ENCODE results near the gene PTPRG.
A peak's percentile ranks its signal among the peaks of the same experiment; 100 is the strongest.

The PTPRG gene

GRCh38 chr3:62225051-62225450, 663.7 kb downstream of the PTPRG start:
- DNase-seq = no peak

- no peak for DNase-seq
Measured at GRCh38 chr3:62226601-62227339, 665.4 kb downstream of the PTPRG start.

GRCh38 chr3:62228467-62228866, 667.1 kb downstream of the PTPRG start:
- DNase-seq = no peak

DNA sequence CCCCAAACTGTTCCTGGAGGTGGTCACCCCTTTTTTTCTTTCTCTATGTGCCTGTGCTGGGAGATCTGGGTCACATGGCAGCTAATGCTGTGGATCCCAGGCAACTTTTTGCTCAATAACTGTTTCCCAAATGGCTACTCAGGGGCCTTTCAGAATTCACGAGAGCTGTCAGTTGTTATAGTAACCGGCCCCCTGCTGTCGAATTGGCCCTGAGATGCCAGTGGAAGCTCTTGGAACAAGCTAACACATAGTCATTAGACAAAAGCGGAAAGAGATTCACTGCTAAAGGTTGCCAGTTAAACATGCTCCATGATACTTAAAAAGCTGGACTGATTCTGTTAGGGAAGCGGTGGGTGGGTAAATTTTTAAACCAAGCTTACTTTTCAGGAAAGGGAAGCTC, 667.8 kb downstream of the PTPRG start:
- no peak for DNase-seq

- DNase-seq = peak; percentile 10
Measured at GRCh38 chr3:62229908-62230307, 668.5 kb downstream of the PTPRG start.

- DNase-seq = no peak
Measured at GRCh38 chr3:62233065-62233464, 671.7 kb downstream of the PTPRG start.

- no peak for DNase-seq
Measured at GRCh38 chr3:62236016-62236415, 674.6 kb downstream of the PTPRG start.

DNA sequence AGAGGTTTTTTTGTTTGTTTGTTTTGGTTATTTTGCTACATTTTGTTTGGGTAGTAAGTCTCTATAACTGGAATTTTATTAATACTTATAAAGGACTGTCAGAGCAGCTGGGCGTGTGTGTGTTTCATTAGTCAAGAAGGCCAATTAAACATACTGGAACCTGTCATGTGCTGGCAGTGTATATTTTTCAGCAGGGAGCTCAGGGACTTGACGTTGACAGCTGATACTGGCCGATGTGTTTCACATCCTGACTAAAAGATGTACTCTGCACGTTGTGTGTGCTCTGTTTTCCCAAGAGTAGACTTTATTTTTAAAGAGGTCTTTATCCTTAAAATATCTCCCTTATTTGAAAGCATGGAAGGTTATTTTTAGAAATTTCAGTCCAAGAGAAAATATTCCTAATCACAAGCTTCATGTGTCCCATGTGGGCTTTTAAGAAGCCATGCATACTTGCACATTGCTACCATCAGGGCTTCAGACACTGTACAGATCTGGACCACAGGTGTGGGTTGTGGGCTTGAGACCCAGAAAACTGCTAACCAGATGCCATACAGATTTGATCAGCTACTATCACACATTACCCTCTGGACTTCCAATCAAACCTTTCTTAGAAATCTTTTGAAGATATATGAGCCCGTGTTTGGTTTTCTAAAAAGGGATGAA, 676.0 kb downstream of the PTPRG start:
- no peak for DNase-seq

- no peak for DNase-seq
Measured at GRCh38 chr3:62238003-62238402, 676.6 kb downstream of the PTPRG start.

DNA sequence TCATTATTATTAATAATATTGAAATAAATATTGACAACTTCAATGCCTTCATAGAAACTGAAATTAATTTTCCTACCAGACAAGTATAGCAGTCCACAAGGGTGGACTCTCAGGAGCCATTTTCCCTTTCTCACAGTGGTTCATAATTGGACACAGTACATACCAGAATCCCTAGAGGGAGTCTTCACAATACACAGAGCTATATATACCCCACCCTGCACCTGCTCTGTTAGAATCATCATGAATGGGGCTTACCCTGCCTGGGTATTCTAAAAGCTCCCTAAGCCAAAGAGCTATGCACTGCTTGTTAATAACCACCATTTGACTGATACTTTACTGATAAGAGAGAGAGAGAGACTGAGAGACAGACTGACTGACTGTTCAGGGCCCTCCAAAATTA, 677.1 kb downstream of the PTPRG start:
- DNase-seq = no peak

GRCh38 chr3:62241279-62241678, 679.9 kb downstream of the PTPRG start:
- no peak for DNase-seq

DNA sequence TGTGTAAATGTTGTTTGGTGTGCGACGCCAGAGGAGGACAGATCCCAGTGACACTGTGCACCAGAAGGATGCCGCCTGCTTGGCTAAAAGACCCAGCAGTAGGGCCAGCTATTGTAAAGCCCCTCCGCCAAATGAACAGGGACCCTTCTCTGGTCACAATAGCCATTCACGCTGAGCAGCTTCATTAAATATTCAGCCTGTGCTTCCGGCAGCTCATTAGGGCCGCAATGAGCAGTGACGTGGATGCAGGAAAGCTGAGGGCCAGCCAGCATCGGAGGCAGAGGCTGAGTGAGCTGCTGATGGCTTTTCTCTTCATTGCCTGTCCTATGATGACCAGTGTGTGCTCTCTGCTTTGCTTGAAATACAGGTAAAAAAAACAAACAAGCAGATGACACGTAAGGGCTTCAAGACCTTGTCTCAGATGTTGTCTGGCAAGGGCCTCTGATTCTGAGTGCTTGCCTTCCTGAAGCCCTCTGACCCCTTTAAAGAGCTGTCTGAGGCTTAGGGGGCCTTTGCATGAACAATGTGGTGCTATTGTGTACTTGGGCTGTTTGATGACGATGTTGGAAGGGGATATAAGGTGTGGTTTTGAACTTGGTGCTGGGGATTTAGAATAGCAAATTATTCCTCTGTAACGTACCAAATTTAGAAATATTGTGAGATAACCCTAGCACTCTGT, 681.6 kb downstream of the PTPRG start:
- no peak for DNase-seq

- DNase-seq = no peak
Measured at GRCh38 chr3:62246094-62246493, 684.7 kb downstream of the PTPRG start.

DNA sequence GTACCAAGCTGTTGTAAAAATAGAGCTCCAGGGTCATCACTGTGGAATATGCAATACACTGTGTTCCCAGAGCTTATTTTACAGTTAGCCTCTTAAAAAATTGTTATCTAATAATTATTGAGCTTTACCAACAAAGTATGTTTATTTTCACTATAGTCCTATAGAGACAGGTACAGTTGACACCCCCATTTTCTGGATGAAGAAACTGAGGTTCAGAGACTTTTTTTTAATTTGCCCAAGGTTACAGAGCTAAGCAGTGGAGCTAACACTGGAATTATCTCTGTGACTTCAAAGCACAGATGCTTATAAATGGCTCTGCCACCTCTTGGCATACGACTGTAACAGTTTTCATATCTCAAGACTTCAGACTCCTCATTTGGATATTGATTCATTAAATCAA, 685.6 kb downstream of the PTPRG start:
- DNase-seq = no peak

- DNase-seq = no peak
Measured at GRCh38 chr3:62248734-62249483, 687.5 kb downstream of the PTPRG start.

GRCh38 chr3:62249484-62249776, 688.1 kb downstream of the PTPRG start:
- DNase-seq = peak; percentile 6

DNA sequence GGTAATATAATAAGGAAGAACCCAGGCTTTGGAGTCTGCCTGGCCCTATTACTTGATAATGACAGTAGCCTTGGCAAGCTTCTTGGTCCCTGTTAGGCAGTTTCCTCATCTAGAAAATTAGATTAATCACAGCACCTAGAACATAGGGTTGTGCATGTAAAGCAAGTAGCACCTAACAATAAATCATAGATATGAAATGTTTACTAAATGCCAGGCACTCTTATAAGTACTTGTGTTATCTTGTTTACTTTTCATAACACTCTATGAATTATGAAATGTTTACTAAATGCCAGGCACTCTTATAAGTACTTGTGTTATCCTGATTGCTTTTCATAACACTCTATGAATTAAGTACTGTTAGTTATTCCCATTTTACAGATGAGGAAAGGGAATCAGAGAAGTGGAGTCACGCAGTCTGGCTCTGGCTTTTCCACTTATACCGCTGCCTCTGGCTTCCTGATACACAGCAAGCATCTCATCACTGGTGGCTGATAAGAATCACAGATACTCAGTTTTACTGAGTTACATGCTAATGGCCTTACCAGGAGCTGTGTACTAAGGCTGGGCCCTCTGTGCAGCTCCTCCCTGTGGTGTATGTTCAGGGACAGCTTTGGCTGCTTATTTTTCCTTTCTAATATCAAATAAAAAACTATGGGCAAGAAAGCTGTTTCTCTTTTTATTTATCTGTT, 688.6 kb downstream of the PTPRG start:
- DNase-seq = no peak

GRCh38 chr3:62252438-62253157, 691.2 kb downstream of the PTPRG start:
- DNase-seq = peak; percentile 3

- no peak for DNase-seq
Measured at GRCh38 chr3:62253971-62254370, 692.6 kb downstream of the PTPRG start.

DNA sequence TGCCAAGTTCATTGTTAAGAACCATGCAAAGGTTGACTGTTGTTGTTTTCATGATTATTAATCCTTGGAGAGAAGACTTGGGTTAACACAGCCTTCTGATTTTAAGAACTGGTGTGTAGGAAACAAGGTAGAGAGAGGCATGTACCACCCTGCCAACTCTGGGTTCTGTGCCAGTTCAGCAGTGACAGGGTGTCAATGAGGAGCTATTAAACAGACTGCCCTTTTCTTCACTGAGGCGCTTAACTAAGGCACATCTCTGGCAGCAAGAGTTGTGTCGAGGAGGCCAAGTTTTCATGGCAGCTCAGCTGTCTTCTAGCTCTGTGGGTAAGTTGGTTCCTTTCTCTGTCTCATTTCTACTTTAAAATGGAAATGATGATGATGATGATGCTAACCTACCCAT, 694.4 kb downstream of the PTPRG start:
- no peak for DNase-seq

GRCh38 chr3:62259924-62260323, 698.6 kb downstream of the PTPRG start:
- DNase-seq = no peak

- DNase-seq = no peak
Measured at GRCh38 chr3:62260655-62261054, 699.3 kb downstream of the PTPRG start.
